ENCODE results near the gene RAD50. TPM values are rescaled to one million over a fixed set of nuclear protein-coding genes. Genes with fewer than 3 reads are reported as not detected.

Gene RAD50
- total and polyA plus RNA-seq, 2 of the 4 experiments (the other 2 are of a cell fraction), result 5.2 to 6.2 TPM

- peak overlapping the region; percentile 93 for H4K91ac ChIP-seq (ENCODE audit: insufficient read depth, low read depth, low read length)
- H4K20me1 ChIP-seq (ENCODE audit: insufficient read depth, low read length), result no peaks in the 10 kb centered on the region
- no peak overlapping the region for H3K9ac ChIP-seq (ENCODE audit: low read depth, low read length)
- ChIA-PET CTCF (interaction anchor here (0.6 to 0.8 kb wide), 2 partner anchors 40 to 198 kb away, joined by 3 to 5 read pairs; no protein-coding TSS in a partner anchor), POLR2A (ENCODE audit: unreplicated experiment) (no interaction called here)
- H3K27ac ChIP-seq (ENCODE audit: insufficient read depth, low read length), result peak overlapping the region; percentile 73
- no peaks in the 10 kb centered on the region for H3K9me3 ChIP-seq (ENCODE audit: control insufficient read depth, insufficient read depth, low read length)
- in situ Hi-C loops (cut with MboI; ENCODE audit: low sequenced_read_pairs), result no loop called here
- intact Hi-C loops (cut with micrococcal nuclease), result no loop called here
- peak overlapping the region; percentile 39 for H2AK9ac ChIP-seq (replicated peaks; ENCODE audit: low read depth, low read length, poor library complexity)
- H3K4me1 ChIP-seq (ENCODE audit: control insufficient read depth, insufficient read depth, low read length), result peaks cover 18% of the 10 kb centered on the region
- peak overlapping the region; percentile 47 for H3K18ac ChIP-seq (ENCODE audit: low read depth, low read length)
- peak overlapping the region; percentile 13 for H3K14ac ChIP-seq (replicated peaks; ENCODE audit: low read depth, low read length)
- peak overlapping the region; percentile 98 for H2BK120ac ChIP-seq (ENCODE audit: low read depth, low read length)
- no peaks in the 10 kb centered on the region for H3K36me3 ChIP-seq (ENCODE audit: control insufficient read depth, insufficient read depth, low read length)
- peak overlapping the region; percentile 87; the same call in 2 of the 3 replicates for H2BK15ac ChIP-seq (ENCODE audit: low read depth, low read length)
- no TSS peak for BruUV-seq (replicated peaks)
- H4K5ac ChIP-seq (ENCODE audit: low read depth, low read length), result peak overlapping the region; percentile 31
- peak overlapping the region; percentile 65 for H3K4ac ChIP-seq (ENCODE audit: low read depth, low read length)
- H4K8ac ChIP-seq (ENCODE audit: low read depth in 2 of 2, low read length in 2 of 2), result peak overlapping the region; percentile 56 to 65
- H3K56ac ChIP-seq (ENCODE audit: extremely low read depth, insufficient read depth, low read length), result peak overlapping the region; percentile 25; the same call in 1 of the 2 replicates
- H3K79me1 ChIP-seq (ENCODE audit: low read depth in 1 of 2, low read length in 2 of 2), result no peaks in the 10 kb centered on the region
- peak overlapping the region; percentile 81 for H2AFZ ChIP-seq (replicated peaks; ENCODE audit: low read length, poor library complexity)
- H3K4me3 ChIP-seq (ENCODE audit: insufficient read depth, low read depth, low read length), result no peak overlapping the region
- no peaks in the 10 kb centered on the region for H3K27me3 ChIP-seq (ENCODE audit: control insufficient read depth, insufficient read depth, low read length)
- H2BK5ac ChIP-seq (ENCODE audit: low read depth, low read length, poor library complexity, severe bottlenecking), result peak overlapping the region; percentile 94
- H3K23ac ChIP-seq (ENCODE audit: low read depth, low read length), result peak overlapping the region; percentile 44
- H3K4me2 ChIP-seq (ENCODE audit: low read depth, low read length), result peak overlapping the region; percentile 69
- H2BK20ac ChIP-seq (ENCODE audit: low read depth, low read length), result peak overlapping the region; percentile 38
- peak overlapping the region; percentile 41 for H2AK5ac ChIP-seq (ENCODE audit: low read depth, low read length)
- no CpG with 5 or more reads among the region's 13 CpGs for WGBS, 2 experiments (ENCODE audit: extremely low coverage in 2 of 2, insufficient read length in 1 of 2)
- ATAC-seq (ENCODE audit: low read depth) (peak; percentile 70), DNase-seq (peak; percentile 98)
- TF ChIP-seq FOS (IDR thresholded peaks at IDR 0.05; ENCODE audit: low read depth, low read length) (peak; percentile 27; the same call in 1 of the 2 replicates), USF2 (IDR thresholded peaks at IDR 0.05; ENCODE audit: low read depth, low read length) (no peak)
- H3K9me1 ChIP-seq (ENCODE audit: insufficient read depth, low read length), result peaks cover 25% of the 10 kb centered on the region
- dilution Hi-C loops (cut with HindIII; ENCODE audit: low sequenced_read_pairs, unreplicated experiment), result no loop called here
Observed at GRCh38 chr5:132674671-132675506, 118.1 kb downstream of the RAD50 start.

Measured in IMR-90 (cell line).